ENCODE measurements around the gene MAN2B2. TPM values are rescaled to one million over a fixed set of nuclear protein-coding genes. Genes with fewer than 3 reads are reported as not detected.

The MAN2B2 gene
- total RNA-seq, 1 experiment from 2014 or later = 5.9 TPM

DNA sequence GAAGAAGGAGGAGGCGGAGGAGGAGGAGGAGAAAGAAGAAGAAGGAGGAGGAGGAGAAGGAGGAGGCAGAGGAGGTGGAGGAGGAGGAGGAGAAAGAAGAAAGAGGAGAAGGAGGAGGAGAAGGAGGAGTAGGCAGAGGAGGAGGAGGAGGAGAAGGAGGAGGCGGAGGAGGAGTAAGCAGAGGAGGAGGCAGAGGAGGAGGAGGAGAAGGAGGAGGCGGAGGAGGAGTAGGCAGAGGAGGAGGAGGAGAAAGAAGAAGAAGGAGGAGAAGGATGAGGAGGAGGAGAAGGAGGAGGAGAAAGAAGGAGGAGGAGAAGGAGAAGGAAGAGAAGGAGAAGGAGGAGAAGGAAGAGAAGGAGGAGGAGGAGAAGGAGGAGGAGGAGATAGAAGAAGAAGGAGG, 85.4 kb downstream of the MAN2B2 start:
- Histone ChIP-seq H2AFZ (ENCODE audit: low read length) (no peak overlapping the region), H4K20me1 (ENCODE audit: control insufficient read depth, insufficient read depth, insufficient read length) (no peaks in the 10 kb centered on the region), H2BK20ac (ENCODE audit: low read depth, low read length, poor library complexity, severe bottlenecking) (no peak overlapping the region), H4K91ac (ENCODE audit: insufficient read length, low read depth, low read length) (no peak overlapping the region), H3T11ph (ENCODE audit: low read length) (no peak overlapping the region), H3K18ac (ENCODE audit: insufficient read length, low read depth, low read length) (no peak overlapping the region), H3K79me1 (ENCODE audit: insufficient read depth, low read depth, low read length, poor library complexity, severe bottlenecking) (no peaks in the 10 kb centered on the region), H4K5ac (ENCODE audit: insufficient read length, low read depth, low read length) (no peak overlapping the region), H3K23ac (ENCODE audit: insufficient read length, low read depth, low read length) (no peak overlapping the region), H3K9me3 (ENCODE audit: control insufficient read depth, low read depth, low read length) (no peaks in the 10 kb centered on the region), H3K27ac (ENCODE audit: insufficient read length, low read depth, low read length) (no peak overlapping the region), H3K14ac (ENCODE audit: insufficient read depth, low read length) (no peak overlapping the region), H2BK12ac (ENCODE audit: insufficient read length, low read depth, low read length) (no peak overlapping the region), H2BK120ac (ENCODE audit: low read depth, low read length, poor library complexity, severe bottlenecking) (no peak overlapping the region), H4K8ac (replicated peaks; ENCODE audit: insufficient read length, low read depth, low read length) (no peak overlapping the region), H3K27me3 (ENCODE audit: insufficient read depth, low read length) (no peaks in the 10 kb centered on the region; the same call in 1 of the 2 replicates), H3K79me2 (ENCODE audit: insufficient read depth, low read length) (no peaks in the 10 kb centered on the region), H3K4ac (ENCODE audit: low read depth, low read length) (no peak overlapping the region), H2AK5ac (ENCODE audit: insufficient read length, low read length) (no peak overlapping the region), H3K9ac (ENCODE audit: extremely low read depth, insufficient read length, low read length) (no peak overlapping the region), H3K4me2 (ENCODE audit: insufficient read depth, insufficient read length, low read length) (no peak overlapping the region), H3K4me1 (ENCODE audit: insufficient read depth, low read length) (no peaks in the 10 kb centered on the region), H2BK5ac (ENCODE audit: insufficient read length, low read length) (no peak overlapping the region), H3K23me2 (ENCODE audit: insufficient read length, low read depth, low read length, poor library complexity, severe bottlenecking) (peaks cover 3% of the 10 kb centered on the region), H3K56ac (ENCODE audit: insufficient read length, low read depth, low read length) (no peak overlapping the region), H2BK15ac (ENCODE audit: low read depth, low read length) (no peak overlapping the region)
- H3K36me3 Mint-ChIP-seq (ENCODE audit: insufficient read depth in 1 of 3, low read depth in 3 of 3) = no peaks in the 10 kb centered on the region
- no peak for DNase-seq
- no peak overlapping the region for H3K27ac Mint-ChIP-seq
- H3K9me3 Mint-ChIP-seq = no peaks in the 10 kb centered on the region
- no CpG with 5 or more reads among the region's 3 CpGs for WGBS (ENCODE audit: extremely low coverage, insufficient read length, low lambda C conversion rate)
- no peak overlapping the region for H3K4me3 Mint-ChIP-seq
- TF ChIP-seq, protein P1, sequence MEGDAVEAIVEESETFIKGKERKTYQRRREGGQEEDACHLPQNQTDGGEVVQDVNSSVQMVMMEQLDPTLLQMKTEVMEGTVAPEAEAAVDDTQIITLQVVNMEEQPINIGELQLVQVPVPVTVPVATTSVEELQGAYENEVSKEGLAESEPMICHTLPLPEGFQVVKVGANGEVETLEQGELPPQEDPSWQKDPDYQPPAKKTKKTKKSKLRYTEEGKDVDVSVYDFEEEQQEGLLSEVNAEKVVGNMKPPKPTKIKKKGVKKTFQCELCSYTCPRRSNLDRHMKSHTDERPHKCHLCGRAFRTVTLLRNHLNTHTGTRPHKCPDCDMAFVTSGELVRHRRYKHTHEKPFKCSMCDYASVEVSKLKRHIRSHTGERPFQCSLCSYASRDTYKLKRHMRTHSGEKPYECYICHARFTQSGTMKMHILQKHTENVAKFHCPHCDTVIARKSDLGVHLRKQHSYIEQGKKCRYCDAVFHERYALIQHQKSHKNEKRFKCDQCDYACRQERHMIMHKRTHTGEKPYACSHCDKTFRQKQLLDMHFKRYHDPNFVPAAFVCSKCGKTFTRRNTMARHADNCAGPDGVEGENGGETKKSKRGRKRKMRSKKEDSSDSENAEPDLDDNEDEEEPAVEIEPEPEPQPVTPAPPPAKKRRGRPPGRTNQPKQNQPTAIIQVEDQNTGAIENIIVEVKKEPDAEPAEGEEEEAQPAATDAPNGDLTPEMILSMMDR (conservative IDR thresholded peaks at IDR 0.05) = no peak
- H3K4me1 Mint-ChIP-seq = peaks cover 0 to 10% of the 10 kb centered on the region in 2 experiments; a peak in 1 of 4 replicates
- H3K27me3 Mint-ChIP-seq (ENCODE audit: low read depth) = peaks cover 43% of the 10 kb centered on the region

Data from H9 (cell line).